Natural killer cell treated with Interleukin-12 subunit alpha and Interleukin-12 subunit beta and Interleukin-15 and Interleukin-18, amount 100 ng/mL, for 72 hours (primary cell): ENCODE measurements around the gene ZER1. TPM values are rescaled to one million over a fixed set of nuclear protein-coding genes. Genes with fewer than 3 reads are reported as not detected.
"Not testable (repeated sequence)": the region's sequence is repeated elsewhere in the genome, so short reads cannot be mapped to it uniquely, and the experiment has no call there.

ENCODE experiments used
- ATAC-seq, 2 donors: fragments of 150-1000 bp; cut with Tn5 transposase in 1 of 2; sonication (Bioruptor Pico), chemical (Tn5 transposase) in 1 of 2; 2 replicates each; pipeline ENCODE4 v1.10.0; 2021
- DNase-seq: peaks from one replicate; pipeline ENCODE4 v3.0.0; 2022; ENCODE audit warnings: low spot score
- H3K27ac Mint-ChIP-seq, 2 donors: 1 replicate in 1 of 2; 2 replicates in 1 of 2; pipeline ENCODE4 v1.8.0; 2022; ENCODE audit warnings: mixed read lengths in 2 of 2, mild to moderate bottlenecking in 1 of 2, moderate library complexity in 1 of 2
- H3K27me3 Mint-ChIP-seq, 2 donors: 1 replicate in 1 of 2; 2 replicates in 1 of 2; pipeline ENCODE4 v1.8.0; 2022; ENCODE audit warnings: mixed read lengths in 2 of 2
- H3K36me3 Mint-ChIP-seq: one replicate; pipeline ENCODE4 v1.8.0; 2022; ENCODE audit warnings: mixed read lengths
- H3K4me1 Mint-ChIP-seq, 2 donors: 1 replicate in 1 of 2; 2 replicates in 1 of 2; pipeline ENCODE4 v1.8.0; 2022; ENCODE audit warnings: low read depth in 2 of 2, mixed read lengths in 2 of 2, mild to moderate bottlenecking in 1 of 2
- H3K4me3 Mint-ChIP-seq: one replicate; pipeline ENCODE4 v1.8.0; 2022; ENCODE audit warnings: mixed read lengths
- H3K9me3 Mint-ChIP-seq: 2 replicates; pipeline ENCODE4 v1.8.0; 2022; ENCODE audit warnings: mixed read lengths
- total RNA-seq, 2 donors: library from RNA; stranded (reverse); gene quantifications; one replicate each; pipeline ENCODE4 v1.2.3, GENCODE V29; 2022

Gene ZER1
- total RNA-seq, 2 donors from 2014 or later, result 21.5 to 22.4 TPM

- H3K4me1 Mint-ChIP-seq, result no peaks in the 10 kb centered on the region
- no peaks in the 10 kb centered on the region for H3K36me3 Mint-ChIP-seq
- ATAC-seq, result peak; percentile 20 to 22
- DNase-seq, result no peak
- H3K4me3 Mint-ChIP-seq, result no peak overlapping the region
- H3K27me3 Mint-ChIP-seq, result no peaks in the 10 kb centered on the region
- no peak overlapping the region for H3K27ac Mint-ChIP-seq
- H3K9me3 Mint-ChIP-seq, result no peaks in the 10 kb centered on the region
These were observed 59.0 kb downstream of the ZER1 start for GRCh38 chr9:128712451-128713410.

- DNase-seq (no peak), ATAC-seq (no peak)
- no peak overlapping the region for H3K27ac Mint-ChIP-seq
- H3K4me1 Mint-ChIP-seq, result peaks cover 0 to 4% of the 10 kb centered on the region in 2 donors
- H3K36me3 Mint-ChIP-seq, result no peaks in the 10 kb centered on the region
- no peaks in the 10 kb centered on the region for H3K27me3 Mint-ChIP-seq
- H3K9me3 Mint-ChIP-seq, result no peaks in the 10 kb centered on the region
- H3K4me3 Mint-ChIP-seq, result no peak overlapping the region
These were observed 64.3 kb downstream of the ZER1 start for GRCh38 chr9:128707446-128707845.

- Mint-ChIP-seq H3K4me1 (peaks cover 5 to 8% of the 10 kb centered on the region in 2 donors), H3K9me3 (no peaks in the 10 kb centered on the region), H3K36me3 (no peaks in the 10 kb centered on the region), H3K27ac (no peak overlapping the region), H3K27me3 (no peaks in the 10 kb centered on the region), H3K4me3 (no peak overlapping the region)
- ATAC-seq (no peak), DNase-seq (no peak)
These were observed 64.9 kb downstream of the ZER1 start for GRCh38 chr9:128706671-128707381.

- DNase-seq (no peak), ATAC-seq (no peak)
- H3K27me3 Mint-ChIP-seq, result no peaks in the 10 kb centered on the region
- no peak overlapping the region for H3K4me3 Mint-ChIP-seq
- H3K4me1 Mint-ChIP-seq, result peaks cover 5 to 15% of the 10 kb centered on the region in 2 donors
- no peaks in the 10 kb centered on the region for H3K9me3 Mint-ChIP-seq
- no peak overlapping the region for H3K27ac Mint-ChIP-seq
- no peaks in the 10 kb centered on the region for H3K36me3 Mint-ChIP-seq
These were observed 65.7 kb downstream of the ZER1 start for GRCh38 chr9:128706045-128706444.

- no peaks in the 10 kb centered on the region for H3K27me3 Mint-ChIP-seq
- no peaks in the 10 kb centered on the region for H3K36me3 Mint-ChIP-seq
- DNase-seq (no peak), ATAC-seq (no peak)
- no peak overlapping the region for H3K27ac Mint-ChIP-seq
- peaks cover 5 to 15% of the 10 kb centered on the region in 2 donors for H3K4me1 Mint-ChIP-seq
- no peak overlapping the region for H3K4me3 Mint-ChIP-seq
- H3K9me3 Mint-ChIP-seq, result no peaks in the 10 kb centered on the region
These were observed 66.4 kb downstream of the ZER1 start for GRCh38 chr9:128705051-128705965.

GRCh38 chr9:128704356-128704670 is 67.4 kb downstream of the ZER1 start:
- no peak overlapping the region for H3K4me3 Mint-ChIP-seq

GRCh38 chr9:128703616-128704355 is 67.9 kb downstream of the ZER1 start:
- no peak for ATAC-seq
- no peaks in the 10 kb centered on the region for H3K36me3 Mint-ChIP-seq
- no peaks in the 10 kb centered on the region for H3K9me3 Mint-ChIP-seq
- peak overlapping the region in 1 of 2 donors; percentile 59 for H3K27ac Mint-ChIP-seq
- no peak for DNase-seq
- H3K27me3 Mint-ChIP-seq, result no peaks in the 10 kb centered on the region
- H3K4me3 Mint-ChIP-seq, result peak overlapping the region; percentile 65
- peaks cover 5 to 15% of the 10 kb centered on the region in 2 donors for H3K4me1 Mint-ChIP-seq

More at GRCh38 chr9:128704356-128704670, 67.4 kb downstream of the ZER1 start:
- Mint-ChIP-seq H3K36me3 (no peaks in the 10 kb centered on the region), H3K4me1 (peaks cover 5 to 15% of the 10 kb centered on the region in 2 donors), H3K27ac (no peak overlapping the region), H3K9me3 (no peaks in the 10 kb centered on the region), H3K27me3 (no peaks in the 10 kb centered on the region)
- ATAC-seq (no peak), DNase-seq (no peak)

- Mint-ChIP-seq H3K4me1 (peaks cover 5 to 15% of the 10 kb centered on the region in 2 donors), H3K27ac (peak overlapping the region in 1 of 2 donors; percentile 59), H3K4me3 (peak overlapping the region; percentile 65), H3K9me3 (no peaks in the 10 kb centered on the region), H3K36me3 (no peaks in the 10 kb centered on the region), H3K27me3 (no peaks in the 10 kb centered on the region)
- ATAC-seq, result peak in 1 of 2 donors; percentile 37
- no peak for DNase-seq
These were observed 68.6 kb downstream of the ZER1 start for GRCh38 chr9:128702949-128703615.

- Mint-ChIP-seq H3K9me3 (no peaks in the 10 kb centered on the region), H3K27ac (peak within 1 kb of the TSS in 1 of 2 donors; percentile 59), H3K36me3 (no peaks in the 10 kb centered on the region), H3K4me1 (peaks cover 5 to 15% of the 10 kb centered on the region in 2 donors), H3K4me3 (peak within 1 kb of the TSS; percentile 91), H3K27me3 (no peaks in the 10 kb centered on the region)
- ATAC-seq (peak; percentile 89 to 92), DNase-seq (peak; percentile 88)
These were observed 69.2 kb downstream of the ZER1 start, which contains the start of gene PKN3 for GRCh38 chr9:128702445-128702948. TSS of gene PKN3 (plus strand) at chr9:128702503. CDS start at chr9:128702916, 413 bp downstream.

GRCh38 chr9:128701227-128701854 is 70.4 kb downstream of the ZER1 start:
- peak overlapping the region; percentile 38 for H3K4me3 Mint-ChIP-seq
- H3K9me3 Mint-ChIP-seq, result no peaks in the 10 kb centered on the region
- ATAC-seq (no peak), DNase-seq (no peak)
- H3K27ac Mint-ChIP-seq, result no peak overlapping the region
- H3K27me3 Mint-ChIP-seq, result no peaks in the 10 kb centered on the region
- H3K4me1 Mint-ChIP-seq, result peaks cover 5 to 15% of the 10 kb centered on the region in 2 donors
- H3K36me3 Mint-ChIP-seq, result no peaks in the 10 kb centered on the region

- not testable (repeated sequence) for H3K27ac Mint-ChIP-seq, H3K36me3 Mint-ChIP-seq, H3K9me3 Mint-ChIP-seq, ATAC-seq, DNase-seq, H3K27me3 Mint-ChIP-seq, H3K4me3 Mint-ChIP-seq
- peaks cover 5 to 15% of the 10 kb centered on the region in 2 donors for H3K4me1 Mint-ChIP-seq
These were observed 72.5 kb downstream of the ZER1 start for GRCh38 chr9:128699096-128699795.
